SIG-M5 (cell line): Measurements from ENCODE around the gene SLC17A2.
"Not testable (repeated sequence)": the region's sequence is repeated elsewhere in the genome, so short reads cannot be mapped to it uniquely, and the experiment has no call there.

Experiments used
- DNase-seq: peaks from one replicate; lab custom pipeline; 2025; lab: John Stamatoyannopoulos, UW

SLC17A2 gene

DNA sequence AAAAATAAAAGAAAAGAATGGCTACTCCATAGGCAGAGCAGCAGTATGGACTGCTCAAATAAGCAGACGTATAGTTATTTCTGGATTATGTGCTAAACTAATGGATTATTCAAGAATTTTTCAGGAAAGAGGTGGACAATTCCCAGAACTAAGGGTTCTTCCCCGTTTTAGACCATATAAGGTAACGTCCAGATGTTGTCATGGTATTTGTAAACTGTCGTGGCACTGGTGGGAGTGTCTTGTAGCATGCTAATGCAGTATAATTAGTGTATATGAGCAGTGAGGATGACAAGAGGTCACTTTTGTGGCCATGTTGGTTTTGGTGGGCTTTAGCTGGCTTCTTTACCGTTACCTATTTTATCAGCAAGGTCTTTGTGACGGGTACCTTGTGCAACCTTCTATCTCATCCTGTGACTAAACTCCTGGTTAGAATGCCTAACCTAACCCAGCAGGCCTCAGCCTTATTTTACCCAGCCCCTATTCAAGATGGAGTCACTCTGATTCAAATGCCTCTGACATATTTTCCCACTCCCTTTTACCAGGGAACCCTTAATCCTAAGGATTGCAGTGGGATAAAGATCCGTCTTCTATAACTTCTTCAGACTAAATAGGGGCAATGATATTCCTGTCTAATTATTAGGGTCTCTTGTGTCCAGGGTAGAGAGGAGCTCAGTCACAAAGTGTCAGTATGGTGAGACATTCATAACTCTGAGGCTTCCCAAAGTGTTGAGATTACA lies 21.0 kb upstream of the SLC17A2 start:
- DNase-seq = no peak

- no peak for DNase-seq
Observed at GRCh38 chr6:25950297-25950696, 19.8 kb upstream of the SLC17A2 start.

DNA sequence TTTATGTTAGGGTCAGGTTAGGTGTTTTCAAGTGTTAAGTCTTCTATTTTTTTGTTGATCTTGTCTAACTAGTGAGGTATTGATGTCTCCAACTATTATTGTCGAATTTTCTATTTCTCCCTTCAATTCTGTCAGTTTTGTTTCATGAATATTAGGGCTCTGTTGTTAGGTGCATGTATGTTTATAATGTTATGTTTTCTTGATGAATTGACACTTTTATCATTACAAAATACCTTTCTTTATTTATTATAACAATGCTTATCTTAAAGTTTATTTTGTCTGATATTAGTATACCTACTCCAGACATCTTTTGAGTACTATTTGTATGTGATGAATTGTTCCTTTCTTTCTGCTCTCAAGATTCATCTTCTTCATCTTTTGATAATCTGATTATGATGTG lies 19.2 kb upstream of the SLC17A2 start:
- no peak for DNase-seq

- DNase-seq = not testable (repeated sequence)
Observed at GRCh38 chr6:25947492-25947891, 17.0 kb upstream of the SLC17A2 start.

GRCh38 chr6:25946631-25947030 lies 16.1 kb upstream of the SLC17A2 start:
- no peak for DNase-seq

DNA sequence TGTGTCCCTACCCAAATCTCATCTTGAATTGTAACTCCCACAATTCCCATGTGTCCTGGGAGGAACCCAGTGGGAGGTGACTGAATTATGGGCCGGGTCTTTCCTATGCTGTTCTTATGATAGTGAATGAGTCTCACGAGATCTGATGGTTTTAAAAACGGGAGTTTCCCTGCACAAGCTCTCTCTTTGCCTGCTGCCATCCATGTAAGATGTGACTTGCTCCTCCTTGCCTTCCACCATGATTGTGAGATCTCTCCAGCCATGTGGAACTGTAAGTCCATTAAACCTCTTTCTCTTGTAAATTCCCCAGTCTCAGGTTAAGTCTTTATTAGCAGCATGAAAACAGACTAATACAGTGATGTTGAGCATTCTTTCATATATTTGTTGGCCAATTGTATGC lies 15.2 kb upstream of the SLC17A2 start:
- DNase-seq = not testable (repeated sequence)

GRCh38 chr6:25944688-25945574 lies 14.4 kb upstream of the SLC17A2 start:
- no peak for DNase-seq

DNA sequence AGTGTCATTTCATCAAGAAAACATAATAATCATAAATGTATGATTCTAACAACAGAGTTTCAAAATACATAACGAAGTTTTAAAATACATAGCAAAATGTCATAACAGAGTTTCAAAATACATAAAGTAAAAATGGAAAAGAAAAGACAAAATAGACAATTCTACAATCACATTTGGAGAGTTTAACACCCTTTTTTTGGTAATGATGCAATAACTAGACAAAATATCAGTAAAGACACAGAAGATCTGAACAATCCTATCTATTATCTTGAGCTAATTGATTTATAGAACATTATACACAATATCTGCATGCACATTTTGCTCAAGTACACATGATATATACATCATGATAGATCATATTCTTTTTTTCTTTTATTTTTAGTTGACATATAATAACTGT lies 13.4 kb upstream of the SLC17A2 start:
- DNase-seq = no peak

DNA sequence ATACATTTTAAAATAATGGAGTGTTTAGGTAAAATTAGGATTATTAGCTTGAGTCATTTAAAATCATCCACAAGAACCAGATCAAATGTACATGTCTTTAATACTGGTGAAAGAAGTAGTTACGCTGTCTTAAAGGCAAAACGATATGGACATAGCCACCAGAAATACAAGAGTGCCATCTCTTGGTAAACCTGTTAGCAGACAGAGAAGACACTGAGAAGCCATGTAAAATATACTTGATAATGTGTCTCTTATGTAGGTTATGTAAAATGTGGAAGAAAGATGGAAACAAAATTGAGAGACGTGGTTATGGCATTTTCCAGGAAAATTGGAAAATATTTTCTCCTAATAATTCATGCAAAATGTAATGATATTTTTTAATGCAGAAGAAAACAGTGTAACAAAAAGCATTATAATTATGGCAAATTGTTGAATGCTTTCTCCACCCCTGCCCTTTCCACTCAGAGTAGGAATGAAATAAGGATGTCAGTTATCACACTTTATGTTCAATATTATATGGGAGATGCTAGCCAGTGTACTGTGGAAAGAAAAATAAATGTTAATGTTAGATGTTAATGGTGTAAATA lies 12.2 kb upstream of the SLC17A2 start:
- no peak for DNase-seq

DNA sequence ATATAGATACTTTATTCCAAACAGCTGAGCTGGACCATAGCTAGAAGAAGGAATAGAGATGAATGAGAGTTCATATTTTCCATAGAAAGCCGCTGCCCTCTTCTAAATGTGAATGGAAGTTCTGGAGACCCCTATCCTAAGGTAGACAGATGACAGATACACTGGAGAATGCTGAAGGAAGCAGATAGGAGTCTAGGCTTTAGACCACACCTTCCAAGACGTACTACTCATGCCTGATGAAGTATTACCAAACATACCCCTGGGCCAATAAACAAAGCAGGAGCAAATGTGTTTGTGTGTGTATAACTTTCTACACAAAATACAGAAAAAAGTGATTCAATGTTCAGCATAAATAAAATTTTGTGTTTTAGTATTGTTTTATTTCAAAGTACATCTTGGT lies 9.1 kb upstream of the SLC17A2 start:
- DNase-seq = no peak

DNA sequence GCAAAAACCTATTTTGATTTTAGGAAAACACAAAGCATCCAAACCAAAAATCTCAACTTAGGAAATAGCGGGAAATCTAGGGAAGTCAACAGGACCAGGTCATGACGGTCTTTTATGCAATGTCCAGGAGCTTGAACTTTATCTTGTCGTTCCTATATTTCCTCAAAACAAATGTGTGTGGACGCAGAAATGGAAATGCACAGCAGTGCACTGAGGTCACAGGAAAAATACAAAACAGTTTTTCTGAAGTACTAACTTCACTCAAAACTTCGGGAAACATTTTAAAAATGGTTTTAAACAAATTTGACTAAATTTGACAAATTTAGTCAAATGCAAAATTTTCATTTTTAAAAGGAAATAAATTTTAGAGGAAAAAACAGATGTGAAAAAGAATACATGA lies 5.5 kb upstream of the SLC17A2 start:
- no peak for DNase-seq

GRCh38 chr6:25934735-25935313 lies 4.3 kb upstream of the SLC17A2 start:
- no peak for DNase-seq

DNA sequence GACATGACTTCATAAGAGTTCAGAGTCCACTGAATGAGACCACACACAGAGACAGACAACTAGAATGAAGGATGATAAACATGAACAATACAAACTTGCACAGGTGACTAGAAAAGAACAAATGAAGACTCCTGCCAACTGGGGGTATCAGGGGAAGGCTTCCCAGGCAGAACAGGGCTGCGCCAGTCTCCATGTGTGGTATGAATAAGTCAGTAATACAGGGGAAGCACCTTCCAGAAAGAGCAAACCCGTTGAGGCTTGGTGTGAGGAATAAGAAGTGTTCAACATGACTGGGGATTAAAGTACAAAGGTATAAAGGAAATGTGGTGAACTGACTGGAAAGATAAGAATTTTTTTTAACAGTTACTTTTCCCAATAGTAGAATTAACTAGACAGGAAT lies 3.7 kb upstream of the SLC17A2 start:
- DNase-seq = no peak

DNA sequence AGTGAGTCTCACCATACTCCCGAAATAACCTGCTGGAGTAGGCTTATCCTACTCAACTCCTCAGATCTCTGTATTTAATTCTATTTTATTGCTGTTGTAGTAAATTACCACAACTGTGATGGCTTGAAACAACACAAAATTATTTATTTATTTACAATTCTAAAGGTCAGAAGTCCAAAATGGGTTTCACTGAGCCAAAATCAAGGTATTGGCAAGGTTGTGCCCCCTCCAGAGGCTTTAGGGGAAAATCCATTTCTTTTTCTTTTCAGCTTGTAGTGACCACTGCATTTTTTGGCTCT lies 869 bp upstream of the SLC17A2 start:
- DNase-seq = no peak

GRCh38 chr6:25929785-25930184 lies 706 bp downstream of the SLC17A2 start:
- DNase-seq = not testable (repeated sequence)

DNA sequence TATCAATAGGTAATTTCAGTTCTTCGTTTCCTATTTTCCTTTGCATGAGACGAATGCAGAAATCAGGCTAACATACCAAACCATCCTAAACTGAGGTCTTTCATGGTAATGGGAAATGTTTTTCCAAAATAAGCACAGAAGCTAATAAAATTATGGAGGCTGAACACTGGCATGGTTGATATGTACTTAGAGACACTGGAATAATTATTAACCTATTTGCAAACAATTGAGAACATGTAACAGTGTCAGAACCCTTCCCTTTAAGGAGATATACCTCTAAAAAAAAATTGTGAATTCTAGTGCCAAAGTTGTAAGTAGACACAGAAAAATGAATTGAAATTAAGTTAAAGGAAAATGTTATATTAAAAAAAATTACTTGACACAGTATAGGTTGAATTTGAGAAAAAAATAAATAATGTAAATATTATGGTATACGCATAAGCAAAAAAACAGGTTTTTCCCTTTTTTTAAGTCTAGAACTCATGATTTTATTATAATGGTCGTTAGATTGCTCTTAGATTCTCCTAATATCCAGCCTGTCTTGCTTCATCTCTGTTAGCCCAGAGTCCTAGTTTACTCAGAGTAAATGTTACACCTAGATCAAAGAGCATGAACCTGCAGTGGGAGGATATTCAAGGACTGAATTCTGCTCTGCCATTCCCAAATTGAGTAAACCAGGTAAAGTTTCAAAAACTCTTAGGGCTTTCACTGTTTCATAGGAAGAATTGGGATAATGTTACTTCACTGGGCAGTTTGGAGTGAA lies 1.7 kb downstream of the SLC17A2 start:
- DNase-seq = no peak

DNA sequence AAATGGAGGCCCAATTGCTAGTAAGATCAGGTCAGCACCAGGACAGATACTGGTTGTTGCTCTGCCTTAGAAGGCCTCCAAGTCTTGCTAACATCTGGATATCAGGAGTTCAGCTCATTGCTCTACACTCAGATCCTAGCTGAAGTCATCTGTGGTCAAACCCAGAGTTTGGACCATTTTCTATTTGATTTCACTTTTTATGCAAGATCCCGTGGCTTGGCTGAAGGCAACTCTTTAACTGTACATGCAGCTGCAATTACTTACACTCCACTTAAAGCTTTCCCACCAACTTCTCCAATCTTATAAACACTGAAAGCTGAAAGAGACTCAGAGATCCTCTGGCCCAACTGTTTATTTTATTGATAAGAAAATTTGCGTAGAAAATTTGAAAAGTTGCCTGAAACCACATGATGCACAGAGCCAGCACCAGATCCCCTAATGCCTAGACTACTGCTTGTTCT lies 2.7 kb downstream of the SLC17A2 start:
- DNase-seq = no peak

- no peak for DNase-seq
Observed at GRCh38 chr6:25927178-25927577, 3.3 kb downstream of the SLC17A2 start.

DNA sequence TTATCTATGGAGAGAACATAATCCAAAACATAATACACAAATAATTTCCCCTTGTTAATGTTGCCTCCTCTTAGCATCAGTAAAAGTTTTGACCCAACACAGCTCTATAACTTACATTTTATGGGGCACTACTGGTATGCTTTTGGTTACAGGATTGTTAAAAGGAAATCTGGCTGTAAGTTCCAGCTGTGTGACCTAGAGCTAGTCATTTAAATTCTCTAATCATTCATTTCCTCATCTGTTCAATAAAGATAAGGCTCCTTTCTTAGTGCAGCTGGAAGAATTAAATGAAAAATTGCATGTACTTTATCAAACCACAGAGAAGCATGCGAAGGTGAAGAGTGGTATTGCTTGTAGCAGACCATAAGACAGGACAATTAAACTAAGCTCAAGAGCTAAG lies 4.6 kb downstream of the SLC17A2 start:
- no peak for DNase-seq

GRCh38 chr6:25922301-25922700 lies 8.2 kb downstream of the SLC17A2 start:
- no peak for DNase-seq

DNA sequence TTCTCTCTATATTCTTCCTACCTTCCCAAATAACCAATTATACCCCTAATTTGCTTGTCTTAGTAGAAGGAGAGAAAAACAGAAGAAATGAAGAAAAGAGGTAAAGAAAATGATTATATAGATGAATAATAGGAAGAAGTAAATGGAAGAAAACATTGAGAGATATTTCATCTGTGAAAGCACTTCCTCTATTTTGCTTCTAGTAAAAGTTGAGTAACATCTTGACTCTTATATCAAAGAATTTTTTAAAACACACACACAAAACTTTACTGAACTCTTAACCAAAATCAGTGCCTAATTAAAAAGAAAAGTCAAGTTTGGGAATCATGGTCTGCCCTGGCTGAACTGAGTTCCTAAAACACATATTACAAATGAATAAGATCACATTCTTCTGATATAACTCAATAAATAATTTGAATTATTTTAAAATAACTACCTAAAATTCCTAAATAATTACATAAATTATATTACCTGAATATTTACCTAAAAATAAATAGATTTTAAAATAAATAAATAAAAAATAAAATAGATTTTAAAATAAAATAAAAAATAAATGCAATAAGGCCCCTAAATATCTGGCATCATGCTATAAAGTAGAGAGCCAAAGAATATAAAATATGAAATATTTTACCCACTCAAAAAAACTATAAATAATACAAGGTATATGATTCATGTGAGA lies 8.8 kb downstream of the SLC17A2 start:
- DNase-seq = no peak
